ENCODE data around the gene PPIP5K1. TPM values are rescaled to one million over a fixed set of nuclear protein-coding genes. Genes with fewer than 3 reads are reported as not detected.

PPIP5K1 gene

DNA sequence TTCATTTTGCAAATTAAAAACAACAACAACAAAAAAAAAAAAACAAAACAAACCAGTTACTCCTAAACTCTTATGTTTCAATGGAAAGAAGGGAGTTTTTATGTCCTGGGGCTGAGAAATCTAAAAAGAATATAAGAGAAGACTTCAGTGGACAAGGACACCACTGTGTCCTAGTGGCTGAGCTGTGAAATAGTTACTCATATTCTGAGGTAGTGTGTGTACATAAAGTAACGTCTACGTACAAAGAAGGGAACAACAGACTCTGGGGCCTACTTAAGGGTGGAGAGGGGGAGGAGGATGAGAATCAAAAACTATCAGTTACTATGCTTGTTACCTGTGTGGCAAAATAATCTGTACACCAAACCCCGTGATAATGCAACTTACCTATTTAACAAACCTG is 91.0 kb downstream of the PPIP5K1 start:
- Histone ChIP-seq H3K9ac (ENCODE audit: low read depth, low read length) (no peak overlapping the region), H3K4me1 (ENCODE audit: control insufficient read depth, insufficient read depth, low read length) (peaks cover under 1% of the 10 kb centered on the region), H3K4me3 (ENCODE audit: low read length) (no peak overlapping the region), H3K27me3 (ENCODE audit: control insufficient read depth, insufficient read depth, low read length) (no peaks in the 10 kb centered on the region), H3K9me3 (replicated peaks; ENCODE audit: low read length) (no peaks in the 10 kb centered on the region), H3K36me3 (ENCODE audit: insufficient read depth, low read length) (no peaks in the 10 kb centered on the region), H3K4me2 (ENCODE audit: low read length) (no peak overlapping the region)

DNA sequence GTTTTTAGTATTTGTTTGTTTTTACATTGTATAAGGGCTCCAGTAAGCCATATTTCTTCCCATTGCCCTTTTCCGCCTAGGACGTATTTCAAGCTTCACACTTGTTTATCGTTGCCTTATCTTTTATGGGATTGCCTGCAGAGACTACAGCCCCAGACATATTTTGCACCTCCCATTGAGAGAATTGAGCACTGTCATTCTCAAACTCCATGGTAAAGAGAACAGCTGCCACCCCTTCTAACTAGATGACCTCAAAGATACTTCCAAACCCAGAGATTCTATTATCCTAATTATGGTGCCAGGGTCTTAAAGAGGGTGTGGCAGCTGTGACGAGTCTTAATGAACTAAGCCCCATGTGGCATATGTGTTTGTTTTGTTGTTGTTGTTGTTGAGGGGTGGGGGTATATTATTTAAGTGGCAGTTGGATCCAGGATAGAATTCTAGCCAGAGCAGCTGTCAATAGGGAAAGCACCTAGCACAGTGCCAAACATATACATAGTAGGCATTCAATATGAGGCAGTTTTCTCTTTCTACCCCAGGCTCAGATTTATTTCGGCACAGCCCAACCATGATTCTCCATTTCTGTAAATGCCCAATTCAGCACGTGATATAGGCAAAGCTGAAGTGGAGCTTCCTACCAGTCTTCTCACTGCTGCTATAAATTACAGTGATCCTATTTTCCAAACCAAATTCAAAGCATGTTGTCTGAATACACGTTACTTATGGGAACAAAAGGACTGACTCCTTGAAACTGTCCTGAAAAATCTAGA is 96.1 kb downstream of the PPIP5K1 start:
- H3K9me3 ChIP-seq (replicated peaks; ENCODE audit: low read length): no peaks in the 10 kb centered on the region
- H3K9ac ChIP-seq (ENCODE audit: low read depth, low read length): peak overlapping the region; percentile 82
- H3K4me3 ChIP-seq (ENCODE audit: low read length): peak overlapping the region; percentile 90
- H3K4me1 ChIP-seq (ENCODE audit: control insufficient read depth, insufficient read depth, low read length): peaks cover 18% of the 10 kb centered on the region
- H3K4me2 ChIP-seq (ENCODE audit: low read length): peak overlapping the region; percentile 78
- H3K27me3 ChIP-seq (ENCODE audit: control insufficient read depth, insufficient read depth, low read length): no peaks in the 10 kb centered on the region
- peaks cover 18% of the 10 kb centered on the region for H3K36me3 ChIP-seq (ENCODE audit: insufficient read depth, low read length)

DNA sequence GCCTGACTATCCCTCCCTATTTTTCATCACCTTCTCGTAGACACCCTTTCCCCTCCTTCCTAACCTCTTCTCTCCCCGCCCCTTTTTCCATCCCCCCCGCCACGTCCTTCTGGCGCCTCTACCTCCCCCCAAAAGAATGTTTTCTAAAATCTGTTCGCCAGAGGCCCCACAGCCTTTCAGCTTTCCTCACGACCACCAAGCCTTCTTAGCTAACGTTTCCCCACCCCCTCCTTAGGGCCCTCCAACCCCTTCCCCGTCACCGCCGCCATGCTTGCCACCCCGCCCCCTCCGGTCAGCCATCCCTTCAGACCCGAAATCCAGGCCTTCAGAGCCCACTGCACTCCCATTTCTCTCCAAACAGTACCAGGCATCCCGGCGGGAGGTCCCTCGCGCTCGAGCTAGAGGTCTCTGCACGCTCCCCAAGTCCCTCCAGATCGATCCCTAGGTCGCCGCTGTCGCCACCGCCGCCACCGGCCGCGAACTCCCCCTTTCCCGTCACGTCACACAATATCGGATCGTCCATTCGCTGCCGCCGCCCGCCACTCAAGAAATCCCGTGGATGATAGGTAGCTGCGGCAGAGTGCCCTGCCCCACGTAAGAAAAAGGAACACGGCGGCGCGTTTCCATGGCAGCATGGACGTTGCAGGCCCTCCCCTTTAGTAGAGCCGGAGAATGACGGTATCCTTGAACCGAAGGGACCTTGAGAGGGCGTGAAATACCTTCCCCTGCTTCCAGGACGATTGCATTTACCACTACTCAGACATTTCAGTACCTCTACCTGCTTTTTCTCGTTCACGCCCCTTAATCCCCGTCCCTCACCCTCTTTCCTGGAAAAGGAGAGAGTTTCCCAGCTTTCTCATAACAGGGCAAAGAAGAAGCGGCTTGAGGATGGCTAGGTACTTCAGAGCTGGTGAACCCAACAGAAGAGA is 97.1 kb downstream of the PPIP5K1 start, which contains the start of gene TP53BP1:
Gene TP53BP1, minus strand, starts transcription at position 484 of the 929 bp plus-strand sequence. Its CDS starts 113 bp downstream, at position 371.
- peak within 1 kb of the TSS; percentile 79 for H3K4me2 ChIP-seq (ENCODE audit: low read length)
- H3K27me3 ChIP-seq (ENCODE audit: control insufficient read depth, insufficient read depth, low read length): no peaks in the 10 kb centered on the region
- H3K36me3 ChIP-seq (ENCODE audit: insufficient read depth, low read length): peaks cover 25% of the 10 kb centered on the region
- H3K9me3 ChIP-seq (replicated peaks; ENCODE audit: low read length): no peaks in the 10 kb centered on the region
- H3K4me3 ChIP-seq (ENCODE audit: low read length): peak within 1 kb of the TSS; percentile 90
- H3K9ac ChIP-seq (ENCODE audit: low read depth, low read length): peak within 1 kb of the TSS; percentile 82
- peaks cover 18% of the 10 kb centered on the region for H3K4me1 ChIP-seq (ENCODE audit: control insufficient read depth, insufficient read depth, low read length)

DNA sequence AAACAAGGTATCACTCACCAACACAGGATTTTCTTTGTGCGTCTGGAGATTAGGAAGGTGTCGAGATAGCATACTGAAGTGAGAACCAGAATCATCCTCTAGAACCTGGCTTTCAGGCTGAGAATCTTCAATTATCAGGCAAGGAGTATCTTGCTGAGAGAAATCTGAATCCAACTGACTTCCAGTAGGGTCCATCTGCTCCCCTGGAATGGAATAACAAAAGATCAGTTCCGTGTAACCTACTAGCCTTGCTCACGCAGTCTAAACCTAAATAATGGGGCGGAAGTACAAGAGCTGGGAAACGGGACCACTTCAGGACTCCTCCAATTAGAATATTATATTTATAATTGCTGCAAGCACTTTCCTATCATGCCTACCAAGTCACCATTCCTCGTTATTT is 97.7 kb downstream of the PPIP5K1 start:
- peaks cover 28% of the 10 kb centered on the region for H3K36me3 ChIP-seq (ENCODE audit: insufficient read depth, low read length)
- peak overlapping the region; percentile 82 for H3K9ac ChIP-seq (ENCODE audit: low read depth, low read length)
- H3K9me3 ChIP-seq (replicated peaks; ENCODE audit: low read length): no peaks in the 10 kb centered on the region
- no peaks in the 10 kb centered on the region for H3K27me3 ChIP-seq (ENCODE audit: control insufficient read depth, insufficient read depth, low read length)
- peaks cover 18% of the 10 kb centered on the region for H3K4me1 ChIP-seq (ENCODE audit: control insufficient read depth, insufficient read depth, low read length)
- peak overlapping the region; percentile 79 for H3K4me2 ChIP-seq (ENCODE audit: low read length)
- peak overlapping the region; percentile 90 for H3K4me3 ChIP-seq (ENCODE audit: low read length)

DNA sequence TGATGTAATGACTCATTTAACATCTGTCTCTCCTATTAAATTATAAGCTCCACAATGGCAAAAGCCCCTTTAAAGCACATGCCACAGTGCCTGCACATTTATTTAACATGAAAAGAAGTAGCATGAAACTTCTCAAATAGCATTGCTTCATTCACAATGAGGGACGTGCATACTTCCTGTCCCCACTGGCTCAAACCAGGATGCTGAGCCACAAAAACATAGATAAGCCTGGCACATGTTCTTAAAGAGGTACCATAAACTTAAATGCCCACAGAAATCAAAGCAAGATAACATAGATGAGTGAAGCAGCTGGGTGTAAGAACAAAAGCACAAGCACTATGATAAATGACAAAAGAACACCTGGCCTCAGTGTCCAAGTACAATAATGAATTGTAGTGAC is 100.8 kb downstream of the PPIP5K1 start:
- Histone ChIP-seq H3K36me3 (ENCODE audit: insufficient read depth, low read length) (peaks cover 37% of the 10 kb centered on the region), H3K4me3 (ENCODE audit: low read length) (no peak overlapping the region), H3K9me3 (replicated peaks; ENCODE audit: low read length) (no peaks in the 10 kb centered on the region), H3K4me2 (ENCODE audit: low read length) (no peak overlapping the region), H3K4me1 (ENCODE audit: control insufficient read depth, insufficient read depth, low read length) (peaks cover 18% of the 10 kb centered on the region), H3K9ac (ENCODE audit: low read depth, low read length) (no peak overlapping the region), H3K27me3 (ENCODE audit: control insufficient read depth, insufficient read depth, low read length) (no peaks in the 10 kb centered on the region)

DNA sequence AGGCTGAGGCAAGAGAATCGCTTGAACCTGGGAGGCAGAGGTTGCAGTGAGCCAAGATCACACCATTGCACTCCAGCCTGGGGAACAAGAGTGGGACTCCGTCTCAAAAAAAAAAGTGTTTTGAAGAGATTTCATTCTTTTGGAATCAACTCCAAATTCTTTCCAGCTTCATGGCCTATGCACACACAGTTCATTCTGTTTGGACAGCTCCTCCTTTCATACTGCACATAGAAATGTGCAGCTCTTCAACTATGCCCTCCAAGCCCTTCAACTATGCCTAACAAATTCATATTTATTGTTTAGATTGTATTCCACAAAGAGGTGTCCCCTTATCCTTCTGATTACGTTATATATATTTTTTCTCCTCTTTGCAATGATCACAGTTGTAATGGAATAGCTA is 101.2 kb downstream of the PPIP5K1 start:
- Histone ChIP-seq H3K9me3 (replicated peaks; ENCODE audit: low read length) (no peaks in the 10 kb centered on the region), H3K27me3 (ENCODE audit: control insufficient read depth, insufficient read depth, low read length) (no peaks in the 10 kb centered on the region), H3K4me3 (ENCODE audit: low read length) (no peak overlapping the region), H3K4me2 (ENCODE audit: low read length) (no peak overlapping the region), H3K4me1 (ENCODE audit: control insufficient read depth, insufficient read depth, low read length) (peaks cover 16% of the 10 kb centered on the region), H3K36me3 (ENCODE audit: insufficient read depth, low read length) (peaks cover 37% of the 10 kb centered on the region), H3K9ac (ENCODE audit: low read depth, low read length) (no peak overlapping the region)

DNA sequence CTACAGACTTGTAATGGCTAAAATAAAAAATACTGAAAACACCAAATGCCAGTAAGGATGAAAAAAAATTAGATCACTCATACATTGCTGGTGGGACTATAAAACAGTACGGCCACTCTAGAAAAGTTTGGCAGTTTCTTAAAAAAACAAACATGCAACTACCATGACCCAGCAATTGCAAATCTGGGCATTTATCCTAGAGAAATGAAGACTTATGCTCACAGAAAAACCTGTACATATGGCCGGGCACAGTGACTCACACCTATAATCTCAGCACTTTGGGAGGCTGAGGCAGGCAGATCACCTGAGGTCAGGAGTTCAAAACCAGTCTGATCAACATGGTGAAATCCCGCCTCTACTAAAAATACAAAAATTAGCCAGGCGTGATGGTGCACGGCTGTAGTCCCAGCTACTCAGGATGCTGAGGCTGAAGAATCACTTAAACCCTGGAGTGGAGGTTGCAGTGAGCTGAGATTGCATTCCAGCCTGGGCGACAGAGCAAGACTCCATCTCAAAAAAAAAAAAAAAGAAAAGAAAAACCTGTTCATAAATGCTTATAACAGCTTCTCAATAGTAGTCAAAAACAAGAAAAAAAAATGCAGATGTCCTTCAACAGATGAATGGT is 102.6 kb downstream of the PPIP5K1 start:
- Histone ChIP-seq H3K9ac (ENCODE audit: low read depth, low read length) (no peak overlapping the region), H3K9me3 (replicated peaks; ENCODE audit: low read length) (no peaks in the 10 kb centered on the region), H3K4me1 (ENCODE audit: control insufficient read depth, insufficient read depth, low read length) (peaks cover 11% of the 10 kb centered on the region), H3K4me2 (ENCODE audit: low read length) (no peak overlapping the region), H3K4me3 (ENCODE audit: low read length) (no peak overlapping the region), H3K27me3 (ENCODE audit: control insufficient read depth, insufficient read depth, low read length) (no peaks in the 10 kb centered on the region), H3K36me3 (ENCODE audit: insufficient read depth, low read length) (peaks cover 37% of the 10 kb centered on the region)

DNA sequence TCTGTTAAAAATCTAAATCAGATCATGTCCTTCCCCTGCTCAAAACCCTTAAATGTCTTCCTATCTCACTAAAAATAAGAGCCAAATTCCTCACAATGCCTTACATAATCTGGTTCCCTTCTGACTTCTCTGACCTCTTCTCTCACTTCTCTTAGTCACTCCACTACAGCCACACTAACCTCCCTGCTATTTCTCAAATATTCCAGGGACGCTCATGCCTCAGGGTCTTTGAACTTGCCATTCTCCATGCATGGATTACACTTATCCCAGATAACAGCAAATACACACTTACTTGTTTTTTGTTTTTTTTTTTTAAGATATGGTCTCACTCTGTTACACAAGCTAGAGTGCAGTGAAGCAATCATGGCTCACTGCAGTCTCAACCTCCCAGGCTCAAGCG is 105.6 kb downstream of the PPIP5K1 start:
- H3K4me3 ChIP-seq (ENCODE audit: low read length): no peak overlapping the region
- H3K36me3 ChIP-seq (ENCODE audit: insufficient read depth, low read length): peaks cover 30% of the 10 kb centered on the region
- no peak overlapping the region for H3K4me2 ChIP-seq (ENCODE audit: low read length)
- H3K4me1 ChIP-seq (ENCODE audit: control insufficient read depth, insufficient read depth, low read length): peaks cover 3% of the 10 kb centered on the region
- H3K9me3 ChIP-seq (replicated peaks; ENCODE audit: low read length): no peaks in the 10 kb centered on the region
- H3K9ac ChIP-seq (ENCODE audit: low read depth, low read length): no peak overlapping the region
- no peaks in the 10 kb centered on the region for H3K27me3 ChIP-seq (ENCODE audit: control insufficient read depth, insufficient read depth, low read length)

Small RNA genes within 50 kb of the gene (small RNA-seq; reads per million reads assigned to genes)
- gene RNU6-554P (not detected), gene RNU6-610P (not detected)
